ENCODE measurements around the gene NFATC2. TPM values are rescaled to one million over a fixed set of nuclear protein-coding genes. Genes with fewer than 3 reads are reported as not detected.

Gene NFATC2
- total RNA-seq, 3 donors from 2014 or later, result 6.2 to 7.3 (median 7.2) TPM

- ATAC-seq, result no peak
- no peak overlapping the region for H3K4me3 ChIP-seq
- DNase-seq, result no peak
- no peaks in the 10 kb centered on the region for H3K36me3 ChIP-seq (ENCODE audit: low read depth)
- intact Hi-C loops (cut with DNase I, micrococcal nuclease), result loop anchor here in 1 of 2 donors (5.0 kb wide), 1 partner anchor 211 kb away; no protein-coding TSS in a partner anchor
- TF ChIP-seq CTCF (IDR thresholded peaks at IDR 0.05), result no peak
- peaks cover 2% of the 10 kb centered on the region for H3K4me1 ChIP-seq (ENCODE audit: low read depth)
- H3K9me3 ChIP-seq, result no peaks in the 10 kb centered on the region
Observed at GRCh38 chr20:51381557-51381956, 161.0 kb downstream of the NFATC2 start.

- ATAC-seq, result no peak
- Histone ChIP-seq H3K9me3 (no peaks in the 10 kb centered on the region), H3K4me1 (ENCODE audit: low read depth) (peaks cover 2% of the 10 kb centered on the region), H3K4me3 (no peak overlapping the region), H3K36me3 (ENCODE audit: low read depth) (no peaks in the 10 kb centered on the region)
- no peak for DNase-seq
- TF ChIP-seq CTCF (IDR thresholded peaks at IDR 0.05), result no peak
- intact Hi-C loops (cut with DNase I, micrococcal nuclease), result loop anchor here in 1 of 2 donors (5.0 kb wide), 1 partner anchor 212 kb away; no protein-coding TSS in a partner anchor
Observed at GRCh38 chr20:51380401-51381385, 161.8 kb downstream of the NFATC2 start.

- intact Hi-C loops (cut with DNase I, micrococcal nuclease), result loop anchor here in 1 of 2 donors (5.0 to 10.0 kb wide), 2 partner anchors 213 to 425 kb away; partner anchors contain the start of gene SALL4
- Histone ChIP-seq H3K36me3 (ENCODE audit: low read depth) (no peaks in the 10 kb centered on the region), H3K4me3 (no peak overlapping the region), H3K9me3 (no peaks in the 10 kb centered on the region), H3K4me1 (ENCODE audit: low read depth) (peaks cover 2% of the 10 kb centered on the region)
- ATAC-seq, result no peak
- no peak for TF ChIP-seq CTCF (IDR thresholded peaks at IDR 0.05)
- DNase-seq, result no peak
Observed at GRCh38 chr20:51379601-51380341, 162.7 kb downstream of the NFATC2 start.

- Histone ChIP-seq H3K4me1 (ENCODE audit: low read depth) (peaks cover 2% of the 10 kb centered on the region), H3K4me3 (no peak overlapping the region), H3K9me3 (no peaks in the 10 kb centered on the region), H3K36me3 (ENCODE audit: low read depth) (no peaks in the 10 kb centered on the region)
- no peak for DNase-seq
- TF ChIP-seq CTCF (IDR thresholded peaks at IDR 0.05), result no peak
- intact Hi-C loops (cut with DNase I, micrococcal nuclease), result loop anchor here in 1 of 2 donors (10.0 kb wide), 1 partner anchor 426 kb away; the partner anchor contains the start of gene SALL4
- ATAC-seq, result no peak
Observed at GRCh38 chr20:51378171-51378928, 164.2 kb downstream of the NFATC2 start.

GRCh38 chr20:51377132-51377531, 165.4 kb downstream of the NFATC2 start:
- DNase-seq, result no peak
- intact Hi-C loops (cut with DNase I, micrococcal nuclease), result loop anchor here in 1 of 2 donors (10.0 kb wide), 1 partner anchor 428 kb away; the partner anchor contains the start of gene SALL4
- ATAC-seq, result no peak
- H3K36me3 ChIP-seq (ENCODE audit: low read depth), result no peaks in the 10 kb centered on the region
- no peaks in the 10 kb centered on the region for H3K4me1 ChIP-seq (ENCODE audit: low read depth)
- H3K9me3 ChIP-seq, result no peaks in the 10 kb centered on the region
- H3K4me3 ChIP-seq, result no peak overlapping the region
- TF ChIP-seq CTCF (IDR thresholded peaks at IDR 0.05), result no peak

Measured in mucosa of descending colon (tissue), 3 donors.